Retinal pigment epithelial cell (primary cell): Measurements from ENCODE around the gene CSH1.
"Not testable (repeated sequence)": the region's sequence is repeated elsewhere in the genome, so short reads cannot be mapped to it uniquely, and the experiment has no call there.

Source experiments
- DNase-seq: peaks from one replicate; pipeline ENCODE4 v3.0.0-alpha.2; 2010; ENCODE audit warnings: low read depth
- H3K4me3 ChIP-seq: 2 replicates; pipeline ENCODE4 v1.5.1; 2011; ENCODE audit warnings: mild to moderate bottlenecking, low read length, control low read depth, moderate library complexity
- CTCF ChIP-seq: conservative IDR thresholded peaks from 2 replicates; pipeline ENCODE4 v1.5.1; 2011; ENCODE audit warnings: low read depth, low read length, control low read depth, inconsistent platforms

CSH1 gene

GRCh38 chr17:63927464-63928171 is 31.2 kb upstream of the CSH1 start:
- TF ChIP-seq CTCF, result no peak

GRCh38 chr17:63926164-63926563 is 29.8 kb upstream of the CSH1 start:
- no peak for TF ChIP-seq CTCF
- no peak overlapping the region for H3K4me3 ChIP-seq
- DNase-seq, result no peak

More at GRCh38 chr17:63927464-63928171, 31.2 kb upstream of the CSH1 start:
- H3K4me3 ChIP-seq, result no peak overlapping the region
- DNase-seq, result no peak

DNA sequence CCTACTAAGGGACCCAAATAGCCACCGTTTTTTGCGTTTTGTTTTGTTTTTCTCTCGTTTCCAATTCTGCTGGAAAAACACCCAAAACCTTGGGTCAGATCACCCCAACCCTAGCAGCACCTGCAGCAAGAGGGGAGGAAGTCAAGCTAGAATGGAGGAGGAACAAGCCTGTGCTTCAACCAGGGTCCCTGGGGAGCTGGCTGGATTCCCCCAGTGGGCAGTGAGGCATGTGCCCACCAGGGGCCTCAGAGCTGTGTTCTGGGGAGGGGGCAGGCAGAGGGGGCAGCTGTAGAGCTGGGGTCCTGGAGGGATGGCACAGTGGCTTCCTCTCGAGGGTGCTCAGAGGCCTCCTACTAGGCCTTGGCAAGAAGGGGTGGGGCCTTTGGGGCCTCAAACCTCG is 29.2 kb upstream of the CSH1 start:
- no peak for DNase-seq
- no peak overlapping the region for H3K4me3 ChIP-seq
- TF ChIP-seq CTCF, result no peak

GRCh38 chr17:63922402-63922801 is 26.0 kb upstream of the CSH1 start:
- not testable (repeated sequence) for DNase-seq, H3K4me3 ChIP-seq

GRCh38 chr17:63920779-63921178 is 24.4 kb upstream of the CSH1 start:
- not testable (repeated sequence) for DNase-seq, H3K4me3 ChIP-seq

- H3K4me3 ChIP-seq, DNase-seq: not testable (repeated sequence)
These were observed 23.7 kb upstream of the CSH1 start for GRCh38 chr17:63920050-63920449.

DNA sequence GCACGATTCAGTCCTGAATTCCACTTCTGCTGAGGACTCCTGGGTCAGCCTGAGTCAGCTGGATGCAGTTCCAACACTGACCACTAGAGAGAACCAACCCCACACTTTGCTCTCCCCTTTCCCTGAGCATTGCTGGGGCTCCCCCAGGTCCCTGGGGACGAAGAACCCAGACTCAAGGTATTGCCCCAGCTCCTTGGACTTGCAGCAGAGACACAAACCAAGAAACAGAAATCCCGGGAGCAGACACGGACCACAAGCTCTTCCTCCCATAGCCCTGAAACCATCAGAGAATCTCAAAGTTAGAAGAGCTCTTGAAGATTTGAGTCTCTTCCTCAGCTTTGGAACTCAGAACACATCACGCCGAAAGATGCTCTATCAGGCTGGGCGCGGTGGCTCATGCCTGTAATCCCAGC is 22.9 kb upstream of the CSH1 start:
- no peak overlapping the region for H3K4me3 ChIP-seq
- peak; percentile 94 for TF ChIP-seq CTCF
- no peak for DNase-seq

DNA sequence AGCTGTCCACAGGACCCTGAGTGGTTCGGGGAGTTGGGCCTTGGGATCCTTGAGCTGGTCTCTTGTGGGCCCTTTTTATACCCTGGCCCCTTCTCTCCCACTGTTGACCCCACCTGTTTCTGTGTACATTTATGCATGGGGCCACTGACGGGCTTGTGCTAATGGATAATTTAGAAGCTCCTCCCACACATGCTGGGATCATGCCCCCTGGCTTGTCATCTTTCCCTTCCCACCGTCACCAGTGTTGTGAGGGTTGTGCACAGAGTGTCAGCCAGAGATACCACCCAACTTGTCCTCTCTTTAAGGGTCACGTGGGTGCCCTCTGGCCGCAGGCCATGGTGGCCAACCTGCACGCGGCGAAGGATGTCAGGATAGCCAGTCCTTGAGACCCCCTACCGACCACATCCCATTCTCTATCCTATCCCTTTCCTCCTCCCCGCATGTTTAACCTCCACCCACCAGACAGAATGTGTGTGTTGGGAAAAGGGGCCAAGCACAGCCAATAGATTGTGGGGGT is 22.5 kb upstream of the CSH1 start, which contains the start of gene GH1:
TSS of gene GH1 (minus strand) at position 51 of the 517 bp plus-strand sequence. CDS start 63 bp downstream, outside the sequence.
- not testable (repeated sequence) for DNase-seq, H3K4me3 ChIP-seq

- peak; percentile 7 for TF ChIP-seq CTCF
- no peak overlapping the region for H3K4me3 ChIP-seq
- DNase-seq, result no peak
These were observed 21.9 kb upstream of the CSH1 start for GRCh38 chr17:63918305-63918704.
